ENCODE data around the gene SEMA3C. TPM values are rescaled to one million over a fixed set of nuclear protein-coding genes. Genes with fewer than 3 reads are reported as not detected.

SEMA3C gene
- total RNA-seq, 1 donor from 2014 or later: 68.6 TPM

DNA sequence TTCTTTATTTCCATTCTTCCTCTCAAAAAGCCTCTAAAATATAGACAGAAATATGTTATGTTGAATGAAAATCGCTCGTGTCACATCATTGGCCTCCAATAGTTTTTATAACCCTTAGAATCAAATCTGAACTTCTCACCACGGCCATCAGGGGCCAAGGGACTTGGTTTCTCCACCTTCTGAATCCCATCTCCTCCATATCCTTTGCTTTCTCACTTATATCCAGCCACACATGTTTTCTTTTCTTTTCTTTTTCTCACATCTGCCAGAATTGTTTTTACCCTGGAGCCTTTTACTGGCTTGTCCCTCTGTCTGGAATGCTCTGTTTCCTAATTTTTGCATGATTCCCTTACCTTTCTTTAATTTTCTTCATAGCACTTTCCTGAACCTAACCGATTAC, 184.8 kb downstream of the SEMA3C start:
- TF ChIP-seq, protein P1, sequence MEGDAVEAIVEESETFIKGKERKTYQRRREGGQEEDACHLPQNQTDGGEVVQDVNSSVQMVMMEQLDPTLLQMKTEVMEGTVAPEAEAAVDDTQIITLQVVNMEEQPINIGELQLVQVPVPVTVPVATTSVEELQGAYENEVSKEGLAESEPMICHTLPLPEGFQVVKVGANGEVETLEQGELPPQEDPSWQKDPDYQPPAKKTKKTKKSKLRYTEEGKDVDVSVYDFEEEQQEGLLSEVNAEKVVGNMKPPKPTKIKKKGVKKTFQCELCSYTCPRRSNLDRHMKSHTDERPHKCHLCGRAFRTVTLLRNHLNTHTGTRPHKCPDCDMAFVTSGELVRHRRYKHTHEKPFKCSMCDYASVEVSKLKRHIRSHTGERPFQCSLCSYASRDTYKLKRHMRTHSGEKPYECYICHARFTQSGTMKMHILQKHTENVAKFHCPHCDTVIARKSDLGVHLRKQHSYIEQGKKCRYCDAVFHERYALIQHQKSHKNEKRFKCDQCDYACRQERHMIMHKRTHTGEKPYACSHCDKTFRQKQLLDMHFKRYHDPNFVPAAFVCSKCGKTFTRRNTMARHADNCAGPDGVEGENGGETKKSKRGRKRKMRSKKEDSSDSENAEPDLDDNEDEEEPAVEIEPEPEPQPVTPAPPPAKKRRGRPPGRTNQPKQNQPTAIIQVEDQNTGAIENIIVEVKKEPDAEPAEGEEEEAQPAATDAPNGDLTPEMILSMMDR (conservative IDR thresholded peaks at IDR 0.05; ENCODE audit: low read depth, low read length): no peak
- no peak for DNase-seq (ENCODE audit: low read depth)
- H3K4me3 ChIP-seq (ENCODE audit: low read depth, low read length): no peak overlapping the region

DNA sequence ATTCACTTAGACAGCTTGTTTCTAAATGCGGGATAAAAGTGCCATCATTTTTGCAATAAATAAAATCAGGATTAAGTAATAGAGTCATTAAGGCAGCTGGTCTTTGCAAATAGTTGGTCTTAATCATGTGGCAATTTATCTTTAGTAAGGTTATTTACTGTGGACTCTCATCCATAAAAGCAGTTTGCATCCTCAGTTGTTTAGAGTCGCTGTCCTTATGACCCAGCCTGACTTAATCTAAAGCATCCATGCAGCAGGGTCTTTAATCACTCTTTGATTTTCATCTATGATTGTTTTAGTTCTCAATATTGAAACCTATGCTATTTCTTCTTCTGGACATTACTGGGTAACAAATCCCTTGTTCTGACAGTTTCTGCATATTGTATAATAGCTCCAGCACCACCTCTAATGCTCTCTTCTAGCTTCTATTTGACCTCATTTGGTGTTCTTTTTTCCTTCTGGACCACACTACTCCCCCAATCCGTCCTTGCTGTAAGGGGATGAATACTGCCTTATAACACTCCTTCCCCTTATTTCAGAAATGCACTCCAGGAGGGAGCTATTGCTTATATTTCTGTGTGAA, 185.4 kb downstream of the SEMA3C start:
- TF ChIP-seq, protein P1 (conservative IDR thresholded peaks at IDR 0.05; ENCODE audit: low read depth, low read length): no peak
- DNase-seq (ENCODE audit: low read depth): no peak
- H3K4me3 ChIP-seq (ENCODE audit: low read depth, low read length): no peak overlapping the region

DNA sequence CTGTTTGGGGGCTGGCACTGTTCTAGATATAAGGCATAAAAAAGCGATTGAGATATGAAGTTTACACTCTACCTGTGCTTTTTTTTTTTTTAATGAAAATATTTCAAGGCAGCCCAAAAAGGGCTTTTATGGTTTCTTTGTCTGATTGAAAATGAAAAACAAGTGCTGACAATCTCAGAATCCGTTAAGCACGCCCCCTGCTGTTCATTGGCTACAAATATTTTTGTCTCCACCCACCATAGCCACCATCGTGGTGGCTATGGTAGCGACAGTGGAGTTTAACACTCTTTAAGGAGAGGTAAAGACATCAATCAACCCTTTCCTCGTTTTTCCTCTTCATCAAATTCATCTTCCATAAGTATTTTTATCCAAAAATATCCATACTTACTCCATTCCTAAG, 186.2 kb downstream of the SEMA3C start:
- H3K4me3 ChIP-seq (ENCODE audit: low read depth, low read length): no peak overlapping the region
- DNase-seq (ENCODE audit: low read depth): no peak
- TF ChIP-seq, protein P1 (conservative IDR thresholded peaks at IDR 0.05; ENCODE audit: low read depth, low read length): peak; percentile 52

DNA sequence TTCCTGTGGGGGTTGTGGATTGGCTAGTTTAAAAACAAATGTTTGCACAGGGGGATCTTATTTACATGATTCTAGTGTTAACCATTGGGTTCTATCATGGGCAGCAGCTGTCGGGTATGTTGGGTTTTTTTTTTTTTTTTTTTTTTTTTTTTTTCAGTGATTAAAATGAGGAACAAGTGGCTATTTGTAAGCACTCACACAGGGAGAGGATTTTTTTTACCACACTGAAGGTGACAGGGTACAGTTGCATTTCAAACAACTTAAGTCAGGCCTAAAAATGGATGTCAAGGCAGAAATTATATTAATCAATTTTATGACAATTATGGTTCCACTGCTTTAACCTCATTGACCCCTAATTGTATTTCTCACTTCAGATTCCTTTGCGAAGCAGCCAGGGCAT, 187.6 kb downstream of the SEMA3C start:
- TF ChIP-seq, protein P1 (conservative IDR thresholded peaks at IDR 0.05; ENCODE audit: low read depth, low read length): no peak
- no peak for DNase-seq (ENCODE audit: low read depth)
- H3K4me3 ChIP-seq (ENCODE audit: low read depth, low read length): no peak overlapping the region

DNA sequence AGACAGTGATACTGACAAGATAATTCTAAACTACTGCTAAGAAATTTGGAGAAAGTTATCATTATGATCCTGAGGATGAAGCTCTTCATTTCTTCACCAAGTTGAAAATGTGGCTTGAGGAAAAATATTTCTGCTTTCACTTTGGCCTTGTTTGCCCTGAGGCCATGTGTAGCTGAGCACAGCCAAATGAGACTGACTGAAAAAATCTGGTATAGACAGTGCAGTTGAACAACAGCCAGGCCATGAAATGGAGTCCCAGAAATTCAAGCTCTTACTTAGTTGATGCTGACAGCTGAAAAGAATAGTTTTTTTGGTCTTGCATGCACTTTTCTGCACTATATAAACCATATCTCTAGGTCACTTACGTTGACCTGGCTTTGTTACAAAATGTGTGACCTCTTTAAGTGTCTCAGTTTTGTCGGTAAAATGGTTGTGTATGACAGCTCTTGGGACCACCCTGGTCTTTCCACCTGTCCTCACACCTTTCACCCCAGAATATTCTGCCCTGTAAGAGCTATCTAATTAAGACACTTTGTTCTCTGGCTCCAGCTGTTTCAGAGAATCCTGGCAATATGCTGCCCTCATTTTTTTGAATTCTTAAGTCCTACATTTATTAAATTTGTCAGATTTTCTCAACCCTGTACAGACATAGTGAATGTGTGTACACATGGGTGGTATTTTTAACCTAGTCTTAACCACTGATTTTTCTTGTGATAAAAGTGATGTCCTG, 189.1 kb downstream of the SEMA3C start:
- no peak overlapping the region for H3K4me3 ChIP-seq (ENCODE audit: low read depth, low read length)
- TF ChIP-seq, protein P1 (conservative IDR thresholded peaks at IDR 0.05; ENCODE audit: low read depth, low read length): no peak
- no peak for DNase-seq (ENCODE audit: low read depth)

DNA sequence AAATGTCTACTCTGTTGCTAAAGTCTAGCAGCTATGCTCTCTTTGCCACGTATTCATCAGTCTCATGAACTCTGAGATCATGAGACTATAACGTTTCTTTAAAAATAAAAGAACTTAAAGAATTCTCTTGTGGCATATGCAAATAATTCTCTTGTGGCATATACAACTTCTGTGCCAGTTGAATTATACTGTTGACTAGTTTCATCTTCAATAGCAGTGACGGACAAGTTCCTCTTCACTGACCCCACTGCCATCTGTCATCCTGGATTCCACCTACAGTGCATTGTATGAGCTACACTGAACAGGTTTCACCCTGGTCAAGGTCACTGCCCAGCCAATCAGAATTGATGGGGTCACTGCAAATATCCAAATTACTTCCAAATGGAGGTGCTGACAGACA, 192.2 kb downstream of the SEMA3C start:
- no peak for DNase-seq (ENCODE audit: low read depth)
- TF ChIP-seq, protein P1 (conservative IDR thresholded peaks at IDR 0.05; ENCODE audit: low read depth, low read length): no peak
- H3K4me3 ChIP-seq (ENCODE audit: low read depth, low read length): no peak overlapping the region

DNA sequence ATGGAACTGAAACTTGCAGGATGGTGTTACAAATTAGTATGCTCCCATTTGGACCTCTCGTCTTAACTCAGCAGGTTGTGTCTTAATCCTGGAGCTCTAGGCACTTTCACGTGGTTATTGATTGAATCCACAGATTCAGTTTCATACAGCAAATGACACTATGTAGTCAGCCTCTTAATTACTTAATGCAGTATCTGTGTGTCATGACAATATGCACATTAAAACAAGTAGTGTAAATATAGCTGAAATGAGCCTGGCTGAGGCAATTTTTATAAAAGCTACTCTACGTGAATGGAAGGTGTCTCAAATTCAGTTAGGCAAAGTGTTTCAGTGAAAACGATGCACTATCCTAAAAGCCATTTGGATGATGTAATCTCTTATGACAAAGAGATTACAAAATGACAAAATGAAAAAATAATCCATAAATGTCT, 193.7 kb downstream of the SEMA3C start:
- H3K4me3 ChIP-seq (ENCODE audit: low read depth, low read length): no peak overlapping the region
- TF ChIP-seq, protein P1 (conservative IDR thresholded peaks at IDR 0.05; ENCODE audit: low read depth, low read length): no peak
- no peak for DNase-seq (ENCODE audit: low read depth)

Measured in epithelial cell of proximal tubule (primary cell).